ENCODE data around the gene RBM34.
"Not testable (repeated sequence)": the region's sequence is repeated elsewhere in the genome, so short reads cannot be mapped to it uniquely, and the experiment has no call there.

Gene RBM34, protein sequence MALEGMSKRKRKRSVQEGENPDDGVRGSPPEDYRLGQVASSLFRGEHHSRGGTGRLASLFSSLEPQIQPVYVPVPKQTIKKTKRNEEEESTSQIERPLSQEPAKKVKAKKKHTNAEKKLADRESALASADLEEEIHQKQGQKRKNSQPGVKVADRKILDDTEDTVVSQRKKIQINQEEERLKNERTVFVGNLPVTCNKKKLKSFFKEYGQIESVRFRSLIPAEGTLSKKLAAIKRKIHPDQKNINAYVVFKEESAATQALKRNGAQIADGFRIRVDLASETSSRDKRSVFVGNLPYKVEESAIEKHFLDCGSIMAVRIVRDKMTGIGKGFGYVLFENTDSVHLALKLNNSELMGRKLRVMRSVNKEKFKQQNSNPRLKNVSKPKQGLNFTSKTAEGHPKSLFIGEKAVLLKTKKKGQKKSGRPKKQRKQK

DNA sequence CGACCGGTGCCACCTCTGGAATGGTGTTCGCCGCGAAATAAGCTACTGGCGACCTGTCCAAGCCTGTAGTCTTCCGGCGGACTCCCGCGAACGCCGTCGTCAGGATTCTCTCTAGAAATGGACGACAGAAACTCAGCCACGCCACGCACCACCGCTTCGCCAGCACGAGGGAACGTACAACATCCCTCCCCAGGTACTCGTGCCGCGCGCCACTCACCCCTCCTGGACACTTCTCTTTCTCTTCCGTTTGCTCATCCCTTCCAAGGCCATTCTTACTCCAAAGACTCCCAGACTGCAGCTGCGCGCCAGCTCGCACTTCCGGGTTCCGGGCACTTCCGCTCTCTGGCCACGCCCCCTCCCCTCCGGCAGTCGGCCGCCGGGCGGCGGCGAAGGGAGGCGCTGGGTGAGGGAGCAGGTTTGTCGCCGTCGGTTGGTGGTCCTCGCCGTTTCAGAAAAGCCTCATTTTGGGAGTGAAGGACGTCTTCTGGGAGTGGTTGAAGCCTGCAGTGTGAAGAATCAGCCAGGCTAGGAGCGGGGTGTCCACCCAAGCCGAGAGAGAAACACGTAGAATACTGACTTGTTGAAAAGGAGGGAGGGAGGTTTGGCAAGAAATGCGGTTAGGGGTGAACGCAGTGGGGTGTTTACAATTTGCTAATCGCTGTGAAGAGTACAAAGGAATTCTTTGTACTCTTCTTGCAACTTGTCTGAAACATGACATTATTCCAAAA is at the start of gene RBM34:
TSS of gene RBM34 (minus strand) at position 294 of the 728 bp plus-strand sequence. CDS start at position 270, 24 bp downstream.
- DNase-seq = peak; percentile 94

DNA sequence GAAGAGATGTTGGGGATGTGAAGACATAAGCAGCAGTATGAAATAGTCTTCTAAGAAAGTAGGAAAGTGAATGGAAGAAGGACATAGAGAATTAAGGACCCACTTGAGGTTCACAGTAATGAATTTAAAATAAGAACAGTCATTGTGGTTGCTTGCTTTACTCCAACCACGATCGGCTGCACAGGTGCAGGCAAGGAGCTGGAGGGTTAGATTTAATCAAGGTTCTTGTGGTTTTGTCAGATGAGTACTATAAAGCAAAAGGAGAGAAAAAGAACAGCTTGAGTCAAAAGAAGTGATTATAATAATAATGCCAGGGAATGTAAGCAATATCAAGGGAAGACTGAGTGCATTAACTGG is 46.1 kb upstream of the RBM34 start:
- peak; percentile 56 for DNase-seq

DNA sequence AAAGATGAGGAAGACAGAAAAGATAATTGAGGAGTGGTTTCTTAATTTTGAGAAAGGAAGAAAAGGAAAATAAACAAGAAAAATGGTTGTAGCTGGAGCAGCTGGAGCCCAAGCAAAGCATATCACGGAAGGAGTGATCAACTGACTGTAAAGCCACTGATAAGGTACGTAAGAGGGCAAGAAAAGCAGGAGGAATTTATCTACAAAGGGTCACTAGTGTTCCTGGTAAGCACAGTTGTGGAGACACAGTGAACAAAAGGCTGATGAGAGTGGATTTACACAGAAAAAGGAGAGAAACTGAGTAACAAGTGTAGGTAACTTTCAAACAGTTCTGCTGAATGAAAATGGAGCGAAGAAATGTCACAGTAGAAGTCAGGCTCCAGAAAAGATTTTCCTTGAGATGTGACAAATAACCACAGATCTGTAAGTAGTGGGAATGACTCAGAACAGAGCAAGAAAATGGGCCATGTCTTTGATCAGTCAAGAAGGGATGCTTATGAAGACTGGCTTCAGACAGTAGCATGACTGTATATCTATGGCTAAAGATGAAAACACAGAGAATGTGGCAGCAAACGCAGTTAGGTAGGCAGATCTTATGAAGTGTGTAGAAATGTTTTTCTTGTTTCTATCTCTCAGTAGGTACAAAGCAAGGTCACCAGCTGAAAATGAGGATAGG is 45.6 kb upstream of the RBM34 start:
- no peak for DNase-seq

DNA sequence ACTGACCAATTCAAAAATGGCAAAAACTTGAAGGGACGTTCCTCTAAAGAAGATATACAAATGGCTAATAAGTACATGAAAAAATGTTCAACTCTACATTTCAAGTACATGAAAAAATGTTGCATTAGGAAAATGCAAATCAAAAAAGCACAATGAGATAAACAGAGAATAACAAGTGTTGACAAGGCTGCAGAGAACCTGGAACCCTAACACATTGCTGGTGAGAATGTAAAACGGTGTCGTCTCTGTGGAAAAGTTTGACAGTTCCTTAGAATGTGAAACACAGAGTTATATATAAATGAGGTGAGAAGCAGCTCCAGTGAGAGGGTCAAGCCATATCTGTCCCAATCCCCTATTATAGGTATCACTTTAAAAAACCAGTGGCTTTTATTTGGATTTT is 44.6 kb upstream of the RBM34 start:
- no peak for DNase-seq

DNA sequence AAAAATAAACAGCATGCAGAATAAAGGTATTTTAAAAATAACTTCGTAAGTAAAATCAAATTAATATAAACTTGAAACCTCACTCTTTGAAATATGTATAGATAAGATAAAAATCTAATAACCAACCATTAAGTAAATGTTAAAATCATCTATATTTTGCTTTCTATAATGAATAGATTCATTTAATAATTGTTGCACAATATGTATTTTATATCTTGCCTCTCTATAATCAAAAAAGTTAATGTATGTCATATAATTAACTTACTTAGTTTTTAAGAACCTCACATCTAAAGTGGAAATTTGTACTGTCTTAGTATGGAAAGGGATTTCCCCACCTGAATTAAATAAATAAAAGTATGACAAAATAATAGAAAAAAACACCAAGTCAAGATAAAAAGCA is 42.4 kb upstream of the RBM34 start:
- DNase-seq = no peak

DNA sequence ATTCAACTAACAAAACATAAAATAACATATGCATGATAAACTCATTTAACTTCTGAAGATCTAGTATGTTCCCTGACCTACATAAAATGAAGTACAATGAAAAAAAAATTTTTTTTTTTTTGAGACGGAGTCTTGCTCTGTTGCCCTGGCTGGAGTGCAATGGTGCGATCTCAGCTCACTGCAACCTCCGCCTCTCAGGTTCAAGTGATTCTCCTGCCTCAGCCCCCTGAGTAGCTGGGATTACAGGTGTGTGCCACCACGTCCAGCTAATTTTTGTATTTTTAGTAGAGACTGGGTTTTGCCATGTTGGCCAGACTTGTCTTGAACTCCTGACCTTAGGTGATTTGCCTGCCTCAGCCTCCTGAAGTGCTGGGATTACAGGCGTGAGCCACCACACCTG is 41.4 kb upstream of the RBM34 start:
- not testable (repeated sequence) for DNase-seq

DNA sequence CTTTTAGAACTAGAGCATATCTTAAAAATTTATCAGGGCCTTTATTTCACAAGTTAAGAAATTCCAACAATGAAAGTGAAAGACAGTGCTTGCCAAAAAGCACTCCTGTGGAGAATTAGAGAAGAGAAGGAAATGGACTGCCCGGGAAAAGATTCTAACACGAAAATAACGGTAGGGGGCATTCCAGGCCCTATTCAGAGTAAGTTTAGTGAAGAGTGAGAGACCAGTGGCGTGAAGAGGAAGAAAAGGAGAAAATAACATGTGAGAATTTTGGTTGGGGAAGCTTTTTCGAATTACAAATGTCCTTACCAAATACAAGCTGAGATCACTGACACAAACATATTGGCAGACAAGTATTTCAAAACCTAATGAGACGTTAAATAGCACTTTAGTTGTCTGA is 38.4 kb upstream of the RBM34 start:
- no peak for DNase-seq

DNA sequence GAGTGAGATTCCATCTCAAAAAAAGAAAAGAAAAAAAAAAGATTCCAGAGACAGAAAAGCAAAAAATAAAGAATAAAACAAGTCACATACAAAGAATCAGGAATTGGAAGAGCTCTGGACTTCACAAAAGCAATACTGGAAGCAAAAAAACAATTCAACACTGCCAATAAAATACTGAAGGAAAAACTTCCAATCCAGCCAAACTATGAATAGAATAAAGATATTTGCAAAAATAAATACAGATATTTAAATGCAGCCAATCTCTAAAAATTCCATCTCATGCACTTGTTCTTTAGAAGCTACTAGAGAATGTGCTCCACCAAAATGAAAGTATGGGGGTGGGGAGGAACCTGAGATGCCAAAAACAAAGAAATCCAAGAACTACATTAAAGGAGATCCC is 29.4 kb upstream of the RBM34 start:
- DNase-seq = no peak

DNA sequence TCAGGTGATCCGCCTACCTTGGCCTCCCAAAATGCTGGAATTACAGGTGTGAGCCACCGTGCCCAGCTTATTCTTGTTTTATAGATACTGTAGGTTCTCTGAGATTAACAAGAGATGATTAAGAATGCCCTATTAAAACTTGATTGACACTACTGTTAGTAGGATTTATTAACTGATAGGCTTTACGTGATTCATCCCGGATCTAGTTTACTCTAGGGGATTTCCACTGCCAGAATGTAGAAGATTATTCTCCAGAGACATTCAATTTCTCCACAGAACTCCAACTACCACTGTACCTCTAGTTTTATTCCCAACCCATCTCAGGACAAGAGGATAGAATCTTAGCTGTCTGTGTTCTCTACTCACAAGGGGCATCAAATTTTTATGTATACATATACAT is 26.3 kb upstream of the RBM34 start:
- no peak for DNase-seq

DNA sequence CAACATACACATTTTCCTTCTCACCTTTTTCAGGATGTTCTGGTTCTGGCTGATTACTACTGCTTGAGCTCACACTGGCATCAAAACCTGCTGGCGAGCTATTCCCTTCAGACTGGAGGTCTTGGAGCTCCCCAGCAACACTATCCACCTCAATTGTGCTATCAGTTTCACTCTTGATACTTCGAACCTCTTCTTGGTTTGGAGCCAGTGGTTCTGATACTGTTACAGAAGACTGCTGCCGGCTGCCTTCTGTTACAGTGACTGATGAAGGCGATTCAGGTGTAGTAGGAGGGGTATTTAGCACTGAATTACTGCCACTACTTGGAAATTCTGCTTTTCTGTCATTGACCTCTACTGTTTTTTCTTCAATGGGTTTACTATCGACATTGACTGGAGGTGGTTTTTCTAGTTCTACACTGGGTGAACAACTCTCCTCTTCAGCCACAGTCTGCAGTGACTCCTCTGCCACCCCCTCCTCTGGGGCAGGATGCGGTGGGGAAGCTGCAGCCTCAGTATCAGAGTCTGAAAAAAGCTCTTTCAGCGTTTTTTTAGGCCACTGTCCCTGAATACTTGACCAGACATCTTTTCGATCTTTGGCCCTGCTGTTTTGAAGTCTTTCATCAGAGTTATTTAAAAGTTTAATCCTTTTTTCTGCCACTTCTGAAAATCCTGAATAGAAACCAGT is 20.7 kb upstream of the RBM34 start:
- DNase-seq = no peak

DNA sequence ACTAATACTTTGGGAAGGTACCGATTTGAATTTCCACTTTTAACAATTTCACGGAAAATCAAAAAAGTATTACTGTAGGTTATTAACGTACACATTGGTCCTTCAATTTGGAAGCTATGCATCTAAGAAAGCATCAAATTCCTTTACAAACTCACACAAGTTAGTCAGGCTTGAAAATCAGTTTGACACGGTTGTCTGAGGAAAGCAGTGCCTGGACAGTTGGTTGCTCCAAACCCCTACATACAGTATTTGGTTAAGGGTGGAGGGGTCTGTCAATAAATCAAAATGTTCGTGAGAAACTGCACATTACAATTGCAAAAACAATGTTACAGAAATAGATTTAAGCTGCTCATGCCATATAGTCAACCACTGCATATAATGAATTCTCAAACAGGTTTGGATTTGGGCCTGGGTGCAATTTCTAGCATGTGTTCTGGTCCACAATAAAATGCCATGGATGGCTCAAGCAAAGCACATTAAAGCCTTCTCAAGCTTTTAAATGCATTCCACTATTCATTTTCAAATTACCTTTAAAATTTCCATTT is 19.9 kb upstream of the RBM34 start:
- no peak for DNase-seq

DNA sequence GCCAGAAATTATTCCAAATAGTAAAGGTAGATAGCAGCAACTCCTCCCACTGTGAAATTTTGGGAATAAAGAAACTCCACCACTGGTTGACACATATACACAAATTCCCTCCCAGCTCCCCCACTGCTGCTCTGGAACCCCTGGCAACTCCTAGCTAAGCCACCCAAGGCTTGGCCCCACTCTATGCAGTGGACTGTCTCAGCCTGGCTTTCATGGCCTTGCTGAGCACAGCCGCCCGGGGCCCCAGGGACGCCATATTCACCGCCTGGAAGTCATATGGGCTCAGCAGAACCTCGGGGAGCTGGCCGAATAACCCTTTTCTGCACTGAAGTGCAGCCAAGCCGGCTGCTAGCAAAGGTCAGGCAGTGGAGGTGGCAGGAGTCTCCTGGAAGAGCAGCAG is 15.4 kb upstream of the RBM34 start:
- DNase-seq = no peak

DNA sequence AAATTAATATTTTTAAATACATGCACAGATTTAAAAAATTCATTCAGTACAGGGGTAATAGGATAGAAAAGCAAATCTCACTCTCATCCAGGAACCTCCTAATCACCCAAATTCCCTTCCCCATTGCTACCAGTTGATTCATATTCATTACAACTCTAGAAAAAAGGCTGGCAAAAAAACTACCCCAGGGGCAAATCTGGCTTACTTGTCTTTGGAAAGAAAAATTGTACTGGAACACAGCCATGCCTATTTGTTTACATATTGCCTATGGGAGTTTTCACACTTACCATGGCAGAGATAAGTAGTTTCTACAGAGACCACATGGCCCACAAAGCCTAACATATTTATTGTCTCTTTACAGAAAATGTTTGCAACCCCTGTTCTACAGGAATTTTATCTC is 8.9 kb upstream of the RBM34 start:
- no peak for DNase-seq

DNA sequence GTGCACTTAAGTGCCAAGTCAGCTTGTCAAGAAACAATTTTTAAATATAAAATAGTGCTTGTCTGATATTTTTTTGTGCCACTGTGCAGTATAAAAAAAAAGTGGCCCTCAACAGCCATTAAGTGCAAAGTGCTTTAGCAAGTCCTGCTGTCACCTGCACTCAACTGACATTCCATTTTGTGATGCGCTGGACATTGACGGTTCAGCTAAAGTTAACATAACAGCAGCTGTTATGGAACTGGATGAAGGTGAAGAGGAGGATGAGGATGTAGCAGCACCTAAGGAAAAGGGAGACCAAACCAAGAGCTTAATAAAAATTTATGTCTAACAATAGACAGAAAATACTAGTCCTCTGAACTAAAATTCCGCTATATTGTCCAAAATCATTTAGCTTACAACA is 7.3 kb upstream of the RBM34 start:
- DNase-seq = no peak

DNA sequence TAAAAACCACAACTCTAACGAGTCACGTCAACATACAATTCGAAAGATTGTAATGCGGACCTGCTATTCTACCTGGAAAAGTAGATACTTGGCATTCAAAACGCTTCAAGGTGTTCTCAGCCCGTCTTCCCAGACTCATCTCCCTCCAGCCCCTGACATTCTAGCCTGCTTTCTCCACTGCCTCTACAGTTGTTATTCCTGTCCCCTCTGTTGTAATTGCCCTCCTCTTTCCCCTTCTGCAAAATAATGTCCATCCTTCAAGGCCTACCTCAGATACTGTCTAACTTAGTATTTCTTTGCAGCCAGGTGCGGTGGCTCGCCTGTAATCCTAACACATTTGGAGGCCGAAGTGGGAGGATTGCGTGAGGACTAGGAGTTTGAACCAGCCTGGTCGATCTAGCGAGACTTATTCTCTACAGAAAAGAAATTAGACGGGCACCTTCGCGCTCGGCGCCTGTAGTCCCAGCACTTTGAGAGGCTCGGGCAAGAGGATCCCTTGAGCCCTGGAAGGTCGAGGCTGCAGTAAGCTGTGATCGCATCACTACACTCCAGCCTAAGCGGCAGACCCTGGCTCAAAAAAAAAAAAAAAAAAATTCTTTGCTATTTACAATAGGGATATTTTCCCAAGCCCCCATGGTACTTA is 756 bp upstream of the RBM34 start:
- no peak for DNase-seq

DNA sequence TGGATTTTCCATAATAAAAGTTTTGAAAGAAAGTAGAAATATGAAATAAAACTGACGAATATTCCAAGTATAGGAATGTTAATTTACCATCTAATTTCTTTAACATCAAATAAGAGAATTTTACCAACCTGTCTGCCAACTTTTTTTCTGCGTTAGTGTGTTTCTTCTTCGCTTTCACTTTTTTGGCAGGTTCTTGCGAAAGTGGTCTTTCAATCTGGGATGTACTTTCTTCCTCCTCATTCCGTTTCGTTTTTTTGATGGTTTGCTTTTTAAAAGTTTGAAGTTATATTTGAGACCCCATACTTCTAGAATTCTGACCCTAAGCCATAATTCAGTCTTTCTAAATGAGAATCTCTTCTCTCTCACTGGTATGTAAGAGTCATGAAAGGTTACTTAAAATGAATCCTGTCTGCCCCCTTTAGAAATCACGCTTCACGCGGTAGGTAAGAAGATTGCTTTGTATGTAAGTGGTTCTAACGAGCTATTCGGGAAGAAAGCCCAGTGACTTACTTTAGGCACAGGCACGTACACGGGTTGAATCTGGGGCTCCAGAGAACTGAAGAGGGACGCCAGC is 580 bp downstream of the RBM34 start:
- DNase-seq = no peak

DNA sequence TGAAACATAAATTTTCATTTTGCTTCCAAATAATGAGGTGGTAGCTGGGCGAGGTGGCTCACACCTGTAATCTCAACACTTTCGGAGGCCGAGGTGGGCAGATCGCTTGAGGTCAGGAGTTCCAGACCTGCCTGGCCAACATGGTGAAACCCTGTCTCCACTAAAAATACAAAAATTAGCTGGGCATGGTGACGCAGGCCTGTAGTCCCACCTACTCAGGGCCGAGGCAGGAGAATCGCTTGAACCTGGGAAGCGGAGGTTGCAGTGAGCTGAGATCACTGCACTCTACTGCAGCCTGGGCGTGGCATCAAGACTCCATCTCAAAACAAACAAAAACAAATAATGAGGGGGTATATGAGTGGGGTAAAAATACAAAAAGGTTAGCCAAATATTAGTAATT is 1.1 kb downstream of the RBM34 start:
- DNase-seq = not testable (repeated sequence)

DNA sequence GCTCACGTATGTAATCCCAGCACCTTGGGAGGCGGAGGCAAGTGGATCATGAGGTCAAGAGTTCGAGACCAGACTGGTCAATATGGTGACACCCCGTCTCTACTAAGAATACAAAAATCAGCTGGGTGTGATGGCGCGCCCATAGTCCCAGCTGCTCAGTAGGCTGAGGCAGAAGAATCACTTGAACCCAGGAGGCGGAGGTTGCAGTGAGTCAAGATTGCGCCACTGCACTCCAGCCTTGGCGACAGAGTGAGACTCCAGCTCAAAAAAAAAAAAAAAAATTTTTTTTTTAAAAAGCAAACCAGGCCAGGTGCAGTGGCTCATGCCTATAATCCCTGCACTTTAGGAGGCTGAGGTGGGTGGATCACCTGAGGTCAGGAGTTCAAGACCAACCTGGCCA is 1.8 kb downstream of the RBM34 start:
- DNase-seq = not testable (repeated sequence)

DNA sequence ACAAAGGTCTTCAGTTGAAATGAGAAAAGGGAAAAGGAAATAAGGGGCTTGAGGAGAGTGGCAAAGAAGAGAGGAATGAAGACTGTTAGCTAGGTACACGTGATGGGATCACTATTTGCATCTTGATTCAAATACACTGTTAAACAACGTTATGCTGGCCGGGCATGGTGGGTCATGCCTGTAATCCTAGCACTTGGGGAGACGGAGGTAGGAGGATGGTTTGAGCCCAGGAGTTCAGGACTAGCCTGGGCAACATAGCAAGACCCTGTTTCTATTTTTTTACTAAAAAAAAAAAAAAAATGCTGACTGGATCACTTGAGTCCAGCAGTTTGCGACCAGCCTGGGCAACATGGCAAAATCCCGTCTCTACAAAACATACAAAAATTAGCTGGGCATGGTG is 2.4 kb downstream of the RBM34 start:
- no peak for DNase-seq

DNA sequence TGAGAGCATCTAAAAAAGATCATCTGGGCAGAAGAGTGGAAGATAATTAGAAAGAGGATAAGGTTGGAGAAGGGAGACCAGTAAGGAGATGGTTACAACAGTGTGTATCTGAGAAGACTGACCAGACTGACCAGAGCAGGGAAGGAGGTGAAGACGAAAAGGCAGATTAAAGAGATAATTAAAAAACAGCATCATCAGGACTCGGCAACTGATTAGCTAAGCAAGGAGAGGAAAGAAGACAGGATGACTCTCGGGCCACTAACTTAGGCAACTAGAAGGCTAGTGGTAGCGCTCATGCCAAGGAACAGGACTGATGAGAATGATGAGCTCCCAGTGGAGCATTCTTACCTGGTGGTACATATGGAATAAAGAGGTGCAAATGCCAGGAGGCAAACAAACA is 3.9 kb downstream of the RBM34 start:
- no peak for DNase-seq

DNA sequence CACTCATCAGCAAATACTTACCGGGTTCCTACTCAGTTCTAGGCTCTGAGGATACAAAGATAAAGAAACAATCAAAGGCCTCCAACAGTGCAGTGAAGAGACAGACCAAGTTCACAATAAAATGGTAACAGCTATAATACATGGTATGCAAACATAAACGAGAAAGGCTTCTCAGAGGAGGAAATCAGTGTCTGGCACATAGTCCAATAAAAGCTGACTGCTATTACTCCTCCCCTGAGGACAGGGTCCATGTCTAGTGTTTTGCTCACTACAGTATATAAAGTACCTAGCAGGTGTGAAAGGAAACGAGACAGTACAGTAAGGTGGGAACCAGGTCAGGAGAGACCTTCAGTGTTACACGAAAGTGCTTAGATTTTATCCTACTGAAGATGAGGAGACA is 4.3 kb downstream of the RBM34 start:
- DNase-seq = no peak

DNA sequence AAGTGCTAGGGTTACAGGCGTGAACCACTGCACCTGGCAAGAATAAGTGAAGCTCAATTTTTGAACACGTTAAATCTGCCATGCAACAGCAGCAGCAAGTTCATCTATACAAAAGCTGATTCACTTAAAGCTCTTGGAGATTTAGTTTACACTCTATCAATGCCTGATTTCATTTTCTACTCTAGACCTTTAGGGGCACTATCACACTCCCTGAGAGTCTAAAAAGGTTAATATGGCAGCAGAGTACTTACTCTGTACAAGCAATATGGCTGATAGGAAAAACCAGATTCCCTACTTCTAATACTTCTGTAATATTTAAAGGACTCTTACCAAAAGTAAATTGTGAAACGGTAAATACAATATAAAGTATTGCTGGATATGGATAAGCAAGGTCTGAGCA is 4.8 kb downstream of the RBM34 start:
- DNase-seq = no peak

Measured in activated naive CD4-positive, alpha-beta T cell treated with anti-CD3 and anti-CD28 coated beads, Interleukin-2, amount 50 U/mL, for 16 hours (primary cell).